Measurements from ENCODE around the gene POGLUT3.

DNA sequence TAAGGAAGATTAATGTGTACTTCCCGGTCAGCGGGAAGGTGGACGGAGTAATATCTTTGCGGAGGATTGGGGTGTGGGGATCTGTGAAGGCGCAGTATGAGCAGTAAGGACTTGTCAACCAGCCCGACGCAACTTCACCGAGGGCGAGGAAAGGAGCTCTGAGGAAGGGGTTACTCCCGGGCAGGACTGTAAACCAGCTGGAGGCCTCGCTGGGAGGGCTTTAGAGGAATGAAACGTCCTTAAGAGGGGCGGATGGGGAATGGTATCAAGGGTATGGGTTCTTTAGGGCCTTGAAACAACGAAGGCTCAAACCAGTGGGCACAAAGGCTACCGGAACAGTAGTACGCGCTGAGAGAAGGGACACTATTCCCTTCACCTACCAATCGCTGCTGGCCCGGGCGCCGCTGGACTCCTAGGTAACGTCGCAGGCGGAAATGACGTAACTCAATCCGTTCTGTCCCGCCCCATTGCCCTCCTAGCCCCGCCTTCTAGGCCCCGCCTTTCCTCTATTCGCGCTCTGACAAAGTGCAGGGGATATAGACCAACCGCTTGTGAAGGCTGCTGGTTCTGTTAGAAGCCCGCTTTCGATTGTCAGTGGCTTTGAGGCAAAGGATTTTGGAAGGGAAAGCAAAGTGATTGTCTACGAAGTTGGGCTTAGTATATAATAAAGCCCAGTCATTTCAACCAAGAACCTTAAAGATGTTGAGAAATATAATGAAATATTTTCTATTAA is 30.9 kb downstream of the POGLUT3 start, which contains the start of gene C11orf65:
- TF ChIP-seq CTCF (IDR thresholded peaks at IDR 0.05) (no peak), POLR2A (IDR thresholded peaks at IDR 0.05; ENCODE audit: low read depth) (peak; percentile 88), POLR2AphosphoS5 (IDR thresholded peaks at IDR 0.05) (peak; percentile 98 to 99)

Data from esophagus muscularis mucosa (tissue), 3 donors.